Kidney (tissue), 14 donors: ENCODE measurements around the gene FAM53B. TPM values are rescaled to one million over a fixed set of nuclear protein-coding genes. Genes with fewer than 3 reads are reported as not detected.

Experiments
- DNase-seq, 5 donors: peaks; one replicate each; pipeline ENCODE4 v3.0.0-alpha.2; 2013 to 2020
- FAIRE-seq: peaks from 2 replicates; lab custom pipeline; 2012; peaks lifted over from hg19 to GRCh38; lab: Jason Lieb, UNC
- H3K27ac ChIP-seq, 2 donors: one replicate each; pipeline ENCODE4 v1.7.0; 2013; ENCODE audit warnings: low read depth in 2 of 2, low read length in 2 of 2, inconsistent platforms in 1 of 2
- H3K27me3 ChIP-seq: one replicate; pipeline ENCODE4 v1.7.1; 2013; ENCODE audit warnings: low read length, inconsistent platforms; ENCODE audit not compliant: control insufficient read depth, insufficient read depth
- H3K36me3 ChIP-seq, 3 donors: one replicate each; pipeline versions ENCODE4 v1.7.0 to v1.7.1; 2013; ENCODE audit warnings: low read length in 3 of 3, control low read depth in 1 of 3, inconsistent platforms in 1 of 3; ENCODE audit not compliant: insufficient read depth in 3 of 3, control insufficient read depth in 2 of 3
- H3K4me1 ChIP-seq, 3 donors: one replicate each; pipeline versions ENCODE4 v1.7.0 to v1.7.1; 2013; ENCODE audit warnings: low read length in 3 of 3, inconsistent platforms in 1 of 3, low read depth in 1 of 3; ENCODE audit not compliant: control insufficient read depth in 2 of 3, insufficient read depth in 2 of 3
- H3K4me3 ChIP-seq, 3 donors: one replicate each; pipeline versions ENCODE4 v1.7.0 to v1.8.1; 2013; ENCODE audit warnings: low read length in 3 of 3, control low read depth in 1 of 3, inconsistent platforms in 1 of 3
- H3K9ac ChIP-seq, 3 donors: one replicate each; pipeline versions ENCODE4 v1.7.0 to v1.7.1; 2013; ENCODE audit warnings: low read length in 3 of 3, control low read depth in 1 of 3, inconsistent platforms in 1 of 3
- H3K9me3 ChIP-seq, 3 donors: one replicate each; pipeline versions ENCODE4 v1.7.0 to v1.7.1; 2013; ENCODE audit warnings: low read length in 3 of 3, control low read depth in 1 of 3, inconsistent platforms in 1 of 3; ENCODE audit not compliant: control insufficient read depth in 2 of 3, insufficient read depth in 1 of 3
- CTCF ChIP-seq: IDR thresholded peaks from 3 replicates; pipeline ENCODE4 v1.5.1; 2012; ENCODE audit warnings: mild to moderate bottlenecking, moderate library complexity, borderline replicate concordance; ENCODE audit not compliant: insufficient read depth; ENCODE audit errors: extremely low read depth
- intact Hi-C: fragments of 100-400 bp; cut with DNase I; formaldehyde crosslinking; loops from one replicate; pipeline ENCODE4 v1.11.1; 2022
- polyA plus RNA-seq: library from polyadenylated mRNA; stranded (reverse); fragments of 350-450 nt; fragmentation: Illumina TruSeq; extraction: RNeasy Lipid Tissue Mini Kit (QIAGEN cat#74804); gene quantifications from one replicate; pipeline ENCODE4 v1.2.3, GENCODE V29; 2014; ENCODE audit warnings: low read depth, low replicate concordance; ENCODE audit not compliant: insufficient read depth
- total RNA-seq: library from RNA; stranded (reverse); fragmentation: NEBNext Ultra II Directional; extraction: Animal tissue kit (Norgen Biotek cat#: 25700); gene quantifications from one replicate; pipeline ENCODE4 v1.2.1, GENCODE V29; 2021
- donor health status: control.
- donor health status: control.
- donor health status: control.
- donor health status: control.
- donor health status: control.
- donor health status: DM: yes; HTN: yes; CAD: no.
- donor health status: Normal renal cell carcinoma (clear cell type).

FAM53B gene
- total and polyA plus RNA-seq, 2 donors from 2014 or later: 11.8 to 30.0 TPM

GRCh38 chr10:124693396-124693795, 50.8 kb downstream of the FAM53B start:
- peaks cover 4 to 52% (median 16%) of the 10 kb centered on the region in 3 donors for H3K4me1 ChIP-seq
- no peaks in the 10 kb centered on the region for H3K27me3 ChIP-seq
- no peak for FAIRE-seq
- no peak for TF ChIP-seq CTCF
- DNase-seq: peak in 4 of 5 donors; percentile 87 to 94 (median 90)
- H3K27ac ChIP-seq: peak overlapping the region; percentile 34 to 71
- H3K4me3 ChIP-seq: no peak overlapping the region
- intact Hi-C loops: no loop called here
- peaks cover 0 to 8% (median 7%) of the 10 kb centered on the region in 3 donors for H3K36me3 ChIP-seq
- H3K9me3 ChIP-seq: no peaks in the 10 kb centered on the region
- no peak overlapping the region for H3K9ac ChIP-seq

DNA sequence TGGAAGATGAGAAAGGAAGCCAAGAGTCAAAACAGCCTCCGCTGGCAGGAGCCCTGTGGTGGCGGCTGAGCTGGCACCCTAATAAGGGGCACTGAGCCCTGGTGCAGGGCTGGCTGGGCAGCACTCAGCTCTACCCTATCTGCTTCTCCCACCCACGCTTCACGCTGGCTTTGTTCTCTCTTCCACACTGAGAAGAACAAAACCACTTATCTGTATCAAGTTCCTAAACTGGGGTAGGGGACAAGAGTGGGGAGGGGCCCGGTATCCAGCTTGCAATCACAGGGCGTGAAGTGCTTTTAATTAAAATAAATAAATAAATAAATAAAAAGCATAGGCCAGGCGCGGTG, 52.1 kb downstream of the FAM53B start:
- Histone ChIP-seq H3K27ac (peak overlapping the region in 1 of 2 donors; percentile 81), H3K36me3 (peaks cover 0 to 9% (median 8%) of the 10 kb centered on the region in 3 donors), H3K27me3 (no peaks in the 10 kb centered on the region), H3K4me3 (no peak overlapping the region), H3K4me1 (peaks cover 4 to 47% (median 19%) of the 10 kb centered on the region in 3 donors), H3K9me3 (no peaks in the 10 kb centered on the region), H3K9ac (no peak overlapping the region)
- intact Hi-C loops: no loop called here
- no peak for TF ChIP-seq CTCF
- FAIRE-seq (no peak), DNase-seq (peak in 3 of 5 donors; percentile 63 to 74 (median 67))

DNA sequence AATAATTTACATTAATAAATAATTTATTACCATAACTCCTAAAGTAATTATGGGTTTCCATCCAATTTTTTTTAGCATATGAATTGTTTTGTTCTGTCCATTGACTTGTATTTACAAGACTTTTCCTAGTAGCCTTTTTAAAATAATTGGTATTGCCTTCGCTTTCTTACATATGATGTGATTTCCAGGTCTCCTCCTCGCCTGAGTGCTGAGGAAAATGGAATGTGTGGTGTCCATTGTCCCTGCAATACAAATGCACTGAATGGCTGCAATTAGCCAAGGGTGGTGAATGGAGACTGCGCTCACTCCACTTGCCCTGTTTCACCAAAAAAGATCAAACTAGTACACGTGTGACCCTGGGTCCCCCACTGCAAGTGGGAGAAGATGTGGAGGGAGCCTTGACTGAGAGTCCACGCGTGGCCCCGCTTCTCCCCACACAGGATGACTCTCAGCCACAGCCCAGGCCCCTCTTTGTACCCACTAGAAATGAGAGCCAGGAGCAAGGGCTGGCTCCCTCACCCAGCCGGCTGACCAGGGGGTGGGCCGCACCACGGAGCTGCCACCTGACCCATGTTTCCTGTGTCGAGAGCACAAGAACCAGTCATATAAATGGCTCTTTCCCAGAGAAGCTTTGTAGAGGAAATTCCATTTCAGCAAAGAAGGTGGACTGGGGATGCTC, 52.6 kb downstream of the FAM53B start:
- DNase-seq: peak in 2 of 5 donors; percentile 35 to 54
- Histone ChIP-seq H3K36me3 (peaks cover 0 to 9% (median 8%) of the 10 kb centered on the region in 3 donors), H3K4me3 (no peak overlapping the region), H3K27ac (peak overlapping the region; percentile 30 to 81), H3K9me3 (no peaks in the 10 kb centered on the region), H3K27me3 (no peaks in the 10 kb centered on the region), H3K4me1 (peaks cover 4 to 46% (median 19%) of the 10 kb centered on the region in 3 donors), H3K9ac (no peak overlapping the region)
- intact Hi-C loops: no loop called here
- TF ChIP-seq CTCF: no peak
- no peak for FAIRE-seq

DNA sequence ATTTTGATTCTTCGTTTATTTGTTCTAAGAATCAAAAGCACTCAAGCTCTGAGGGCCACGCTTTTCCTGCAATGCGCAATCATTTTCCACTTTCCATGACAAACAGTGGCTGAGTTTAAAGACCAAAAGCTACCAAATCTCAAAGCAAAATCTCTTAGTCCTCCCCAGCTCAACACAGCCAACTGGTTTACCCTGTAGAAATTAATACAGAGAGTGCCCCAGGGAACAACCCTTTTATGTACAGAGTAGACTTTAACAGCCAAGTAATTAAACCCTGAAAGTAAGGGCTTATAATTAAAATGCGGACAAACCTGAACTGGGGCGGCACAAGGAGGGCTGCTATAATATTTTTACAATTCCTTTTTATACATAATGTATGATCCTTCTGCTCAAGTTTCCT, 53.2 kb downstream of the FAM53B start:
- Histone ChIP-seq H3K36me3 (peaks cover 0 to 13% (median 9%) of the 10 kb centered on the region in 3 donors), H3K9me3 (no peaks in the 10 kb centered on the region), H3K4me3 (no peak overlapping the region), H3K4me1 (peaks cover 4 to 47% (median 18%) of the 10 kb centered on the region in 3 donors), H3K27ac (peak overlapping the region in 1 of 2 donors; percentile 23), H3K9ac (no peak overlapping the region), H3K27me3 (no peaks in the 10 kb centered on the region)
- no peak for TF ChIP-seq CTCF
- no peak for FAIRE-seq
- peak in 2 of 5 donors; percentile 75 to 85 for DNase-seq
- intact Hi-C loops: no loop called here
